AG09309 (cell line): Measurements from ENCODE around the gene RPAP2.

Experiments
- DNase-seq: peaks from one replicate; pipeline ENCODE4 v3.0.0-alpha.2; 2010; ENCODE audit warnings: low read depth
- H3K4me3 ChIP-seq: 2 replicates; pipeline ENCODE4 v1.5.1; 2011; ENCODE audit warnings: mild to moderate bottlenecking, low read depth, low read length, moderate library complexity; ENCODE audit not compliant: control insufficient read depth
- CTCF ChIP-seq: IDR thresholded peaks from 2 replicates; pipeline ENCODE4 v1.5.1; 2011; ENCODE audit warnings: mild to moderate bottlenecking, low read depth, low read length, inconsistent platforms; ENCODE audit not compliant: insufficient read depth, control insufficient read depth; ENCODE audit errors: missing control alignments

The RPAP2 gene

GRCh38 chr1:92340154-92340553 is 41.3 kb downstream of the RPAP2 start:
- TF ChIP-seq CTCF: no peak
- no peak for DNase-seq
- no peak overlapping the region for H3K4me3 ChIP-seq

GRCh38 chr1:92342401-92342800 is 43.5 kb downstream of the RPAP2 start:
- DNase-seq: no peak
- no peak overlapping the region for H3K4me3 ChIP-seq
- TF ChIP-seq CTCF: no peak

GRCh38 chr1:92343061-92343460 is 44.2 kb downstream of the RPAP2 start:
- no peak for TF ChIP-seq CTCF
- H3K4me3 ChIP-seq: no peak overlapping the region
- DNase-seq: no peak

GRCh38 chr1:92346866-92347640 is 48.2 kb downstream of the RPAP2 start:
- DNase-seq: no peak
- TF ChIP-seq CTCF: no peak
- no peak overlapping the region for H3K4me3 ChIP-seq

GRCh38 chr1:92352856-92353255 is 54.0 kb downstream of the RPAP2 start:
- TF ChIP-seq CTCF: no peak
- no peak for DNase-seq

GRCh38 chr1:92354259-92354658 is 55.4 kb downstream of the RPAP2 start:
- no peak for DNase-seq
- H3K4me3 ChIP-seq: no peak overlapping the region
- no peak for TF ChIP-seq CTCF

More at GRCh38 chr1:92352856-92353255, 54.0 kb downstream of the RPAP2 start:
- H3K4me3 ChIP-seq: no peak overlapping the region
